COLO829 (cell line): ENCODE data around the gene ENTREP1.

ENCODE experiments used
- DNase-seq: peaks from one replicate; pipeline ENCODE4 v3.0.0; 2012; ENCODE audit warnings: low spot score

ENTREP1 gene

DNA sequence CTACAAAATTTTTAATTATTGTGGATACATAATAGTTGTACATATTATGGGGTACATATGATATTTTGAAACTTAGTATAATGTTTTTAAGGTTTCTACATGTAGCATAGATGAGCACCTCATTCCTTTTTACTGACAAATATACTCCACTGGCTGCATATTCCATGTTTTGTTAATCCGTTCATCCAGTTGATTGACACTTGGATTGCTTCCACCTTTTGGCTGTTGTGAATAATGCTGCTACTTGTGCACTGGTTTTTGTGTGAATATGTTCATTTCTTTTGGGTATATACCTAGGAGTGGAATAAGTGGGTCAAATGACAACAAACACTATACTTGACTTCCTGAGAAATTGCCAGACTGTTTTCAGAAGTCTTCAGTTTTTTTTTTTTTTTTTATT, 2.8 kb upstream of the ENTREP1 start:
- no peak for DNase-seq

DNA sequence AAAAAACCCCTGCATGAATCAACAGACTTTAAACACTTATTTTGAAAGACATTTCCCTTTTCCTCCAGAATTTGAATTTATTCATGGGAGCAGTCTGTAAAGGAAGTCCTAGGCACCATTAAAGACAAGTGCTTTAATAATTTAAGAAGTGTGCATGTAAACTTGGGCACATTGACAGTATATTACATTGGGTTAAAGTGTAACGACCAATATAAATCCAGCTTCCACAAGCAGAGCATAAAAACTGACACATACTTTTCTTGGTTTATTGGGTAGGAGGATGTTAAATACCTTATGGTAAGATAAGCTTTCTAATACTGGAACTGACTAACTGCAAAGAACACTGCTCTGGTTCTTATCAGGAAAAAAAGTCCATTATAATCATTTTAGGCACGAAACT, 1.2 kb upstream of the ENTREP1 start:
- no peak for DNase-seq

DNA sequence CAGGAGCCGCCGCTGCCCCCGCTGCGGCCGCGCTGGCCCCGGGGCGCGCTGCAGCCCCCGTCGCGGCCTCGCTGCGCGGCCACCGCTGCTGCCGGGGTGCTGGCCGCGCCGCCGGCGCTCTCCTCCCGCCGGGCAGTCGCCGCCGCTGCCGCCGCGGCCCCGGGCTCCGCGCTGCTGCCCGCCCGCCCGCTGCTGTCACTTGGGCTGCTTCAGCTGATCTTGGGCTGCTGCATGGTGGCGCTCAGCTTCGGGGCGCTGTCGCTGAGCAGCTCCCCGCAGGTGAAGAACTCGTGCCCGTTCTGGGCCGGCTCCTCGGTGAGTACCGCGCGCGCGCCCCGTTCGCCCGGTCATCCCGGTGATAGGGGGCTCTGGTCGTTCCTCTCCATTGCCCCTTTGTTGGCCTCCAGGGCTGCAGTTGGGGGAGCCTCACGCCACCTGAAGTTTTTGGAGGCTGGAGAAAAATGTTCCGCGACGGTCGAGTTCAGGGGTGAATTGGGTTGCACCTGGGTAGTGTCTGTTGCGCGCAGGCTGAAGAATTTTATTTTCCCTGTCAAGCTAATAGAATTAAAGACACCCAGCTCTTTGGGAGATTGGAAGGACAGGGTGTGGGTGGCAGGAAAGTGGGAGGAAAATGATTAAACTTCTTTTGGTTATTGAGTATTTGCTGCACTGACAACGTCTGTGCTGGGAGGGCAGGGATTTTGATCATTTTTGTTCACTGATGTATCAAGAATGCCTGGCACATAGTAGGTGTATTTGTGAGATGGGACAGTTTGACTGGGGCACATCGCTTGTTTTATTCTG, 596 bp downstream of the ENTREP1 start:
- DNase-seq: no peak

DNA sequence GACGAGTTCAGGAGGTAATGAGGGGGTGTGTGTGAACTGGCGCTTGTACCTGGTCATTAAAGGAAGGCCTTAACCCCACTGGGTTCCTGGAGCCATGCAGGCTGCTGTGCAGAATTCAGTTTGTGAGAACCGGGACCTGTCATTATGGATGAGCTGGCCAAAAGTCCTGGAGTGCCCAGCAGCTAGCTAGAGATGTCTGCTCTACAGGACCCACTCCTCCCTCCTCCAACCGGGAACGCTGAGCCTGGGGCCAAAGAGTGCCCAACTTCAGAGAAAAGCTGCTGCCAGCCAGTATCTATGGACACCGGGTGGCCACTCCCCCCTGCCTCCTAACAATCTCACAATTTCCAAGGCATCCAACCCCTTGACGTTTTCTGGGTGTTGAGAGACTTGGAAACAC, 1.2 kb downstream of the ENTREP1 start:
- no peak for DNase-seq

DNA sequence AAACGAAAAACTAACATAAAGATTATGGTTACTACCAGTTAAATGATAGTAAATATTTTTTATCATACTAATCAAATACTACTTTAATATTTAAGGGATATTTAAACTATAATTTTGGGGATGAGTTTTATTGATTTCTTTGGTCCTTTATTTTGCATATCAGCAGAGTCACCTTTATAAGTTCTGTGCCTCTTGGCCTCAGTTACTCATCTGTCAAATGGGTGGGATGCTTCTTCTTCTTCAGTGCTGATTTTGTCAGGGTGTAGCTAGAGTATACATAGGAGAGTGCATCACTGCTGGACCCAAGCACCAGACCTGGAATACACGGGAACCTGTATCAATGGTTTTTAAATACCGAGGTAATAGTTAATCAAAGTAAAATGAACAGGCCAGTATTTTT, 5.6 kb downstream of the ENTREP1 start:
- DNase-seq: no peak

DNA sequence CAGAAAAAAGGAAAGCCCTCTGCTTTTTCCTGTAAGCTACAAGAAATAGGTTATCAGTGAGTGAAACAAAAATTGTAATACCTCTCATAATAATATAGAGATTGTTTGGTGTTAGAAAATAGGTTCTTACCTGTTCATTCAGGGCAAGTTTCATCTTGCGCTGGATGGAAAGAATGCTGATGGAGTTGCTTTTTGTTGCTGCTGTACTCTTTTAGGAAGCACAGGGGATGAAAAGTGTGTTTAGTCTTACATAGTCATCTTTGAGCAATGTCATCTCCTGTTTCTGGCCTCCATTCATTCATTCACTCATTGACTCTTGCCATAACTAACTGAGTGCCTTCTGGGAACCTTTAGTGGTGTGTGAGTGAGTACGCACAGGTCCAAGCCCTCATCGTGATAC, 6.4 kb downstream of the ENTREP1 start:
- no peak for DNase-seq

DNA sequence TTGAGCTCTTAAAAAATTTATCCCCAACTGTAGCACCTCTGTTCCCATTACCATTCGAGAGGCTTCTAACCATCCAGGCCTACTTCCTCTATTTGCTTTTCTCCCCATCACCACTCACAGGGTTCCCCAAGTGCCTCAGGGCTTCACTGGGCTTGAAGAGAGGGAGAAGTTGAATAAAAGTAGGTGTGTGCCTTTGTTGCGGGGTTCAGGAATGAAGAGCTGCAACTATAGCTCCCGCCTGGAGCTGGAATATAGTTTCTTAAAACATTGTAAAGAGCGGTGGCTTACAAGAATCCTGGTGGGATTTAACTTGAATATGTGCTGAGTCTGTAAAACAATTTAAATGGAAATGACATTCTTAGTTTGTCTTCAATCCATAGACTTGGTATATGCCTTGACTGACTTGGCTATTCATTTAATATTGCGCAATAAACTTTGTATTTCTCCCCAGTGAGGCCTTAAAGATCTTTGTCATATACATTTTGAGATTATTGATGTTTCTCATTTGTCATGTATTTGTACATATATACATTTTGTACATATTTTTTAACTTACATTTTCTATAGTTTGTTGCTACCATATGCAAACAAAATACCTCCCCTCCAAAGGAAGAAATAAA, 7.2 kb downstream of the ENTREP1 start:
- no peak for DNase-seq

DNA sequence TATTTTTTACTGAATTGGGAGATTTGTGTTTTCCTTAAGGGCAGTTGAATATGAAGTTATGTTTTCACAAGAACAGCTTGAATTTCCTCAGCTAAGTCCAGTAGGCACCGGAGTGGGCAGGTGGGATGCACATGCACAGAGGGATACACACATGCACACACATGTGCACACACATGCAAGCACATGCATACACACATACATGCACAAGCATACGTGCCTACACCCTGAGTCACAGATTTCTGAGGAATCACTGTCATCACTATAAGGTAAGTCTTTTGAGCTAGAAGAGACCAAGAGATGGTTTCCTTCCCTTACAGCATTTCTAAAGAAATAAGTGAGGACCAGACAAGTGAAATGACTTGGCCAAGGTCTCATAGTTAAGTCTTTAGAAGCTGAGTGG, 8.7 kb downstream of the ENTREP1 start:
- no peak for DNase-seq

DNA sequence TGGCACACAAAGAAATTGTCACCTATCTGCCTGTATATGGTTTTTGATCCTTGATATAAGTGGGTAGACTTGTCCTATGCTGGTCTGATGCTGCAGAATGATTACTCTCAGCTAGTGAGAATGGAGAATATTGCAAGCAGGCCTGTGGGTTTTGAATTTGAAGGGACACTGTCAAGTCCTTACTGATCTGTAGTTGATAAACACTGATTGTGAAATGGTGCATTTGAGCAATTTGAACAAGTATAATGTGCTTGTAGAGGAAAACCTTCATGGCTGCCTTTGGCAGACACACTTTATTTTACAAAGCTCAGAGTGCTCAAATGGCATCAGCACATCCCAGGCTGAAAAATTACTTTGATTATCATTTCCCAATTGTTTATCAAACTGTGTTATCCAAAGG, 9.3 kb downstream of the ENTREP1 start:
- no peak for DNase-seq

DNA sequence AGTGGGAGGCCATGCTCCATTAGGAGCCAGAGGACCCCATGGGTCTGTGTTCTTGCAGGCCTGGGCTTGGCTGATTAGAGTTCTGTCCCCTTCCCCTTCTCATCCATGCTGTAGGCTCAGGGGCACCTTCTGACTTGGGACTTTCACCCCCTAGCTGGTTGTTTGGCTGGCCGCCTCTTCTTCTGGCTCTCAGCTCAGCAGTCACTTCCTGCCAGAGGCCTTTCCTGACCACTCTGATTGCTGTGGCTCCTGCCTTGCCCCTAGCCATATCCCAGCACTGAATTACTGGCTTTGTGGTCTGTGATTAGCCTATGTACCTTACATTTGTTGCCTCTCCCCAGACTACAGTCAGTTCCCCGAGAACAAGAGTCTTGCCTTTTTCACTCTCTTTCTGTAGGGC, 14.6 kb downstream of the ENTREP1 start:
- peak; percentile 39 for DNase-seq

DNA sequence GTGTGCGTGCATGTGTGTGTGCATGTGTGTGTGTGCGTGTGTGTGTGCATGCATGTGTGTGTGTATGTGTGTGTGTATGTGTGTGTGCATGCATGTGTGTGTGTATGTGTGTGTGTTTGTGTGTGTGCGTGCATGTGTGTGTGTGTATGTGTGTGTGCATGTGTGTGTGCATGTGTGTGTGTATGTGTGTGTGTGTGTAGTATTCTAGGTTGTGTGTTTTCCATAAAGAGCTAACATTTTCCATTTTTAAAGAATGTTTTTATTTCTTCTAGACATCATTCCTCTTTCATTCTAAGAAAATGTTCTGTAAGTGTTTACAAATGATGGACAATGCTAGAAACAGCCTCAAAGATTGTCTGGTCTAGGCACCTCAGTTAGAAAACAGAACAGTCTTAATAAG, 15.6 kb downstream of the ENTREP1 start:
- DNase-seq: no peak

DNA sequence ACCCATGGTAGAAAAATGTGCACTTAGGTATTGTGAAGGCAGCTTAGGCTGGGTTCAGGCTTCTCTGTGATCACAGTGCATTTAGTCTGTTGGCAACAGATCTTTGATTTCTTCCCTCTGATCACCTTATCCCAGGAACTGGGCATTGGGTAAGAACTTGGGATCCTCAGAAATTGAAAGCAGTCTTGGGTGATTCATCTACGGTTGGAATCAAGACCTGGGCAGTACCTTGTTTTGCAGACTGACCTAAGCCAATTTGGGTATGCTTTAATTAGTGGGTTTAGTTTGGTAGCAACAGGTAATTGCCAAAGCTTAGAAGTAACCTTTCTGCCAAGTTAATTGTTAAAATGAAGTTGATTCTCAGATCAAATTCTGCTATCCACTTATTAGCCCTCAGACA, 17.8 kb downstream of the ENTREP1 start:
- DNase-seq: no peak

DNA sequence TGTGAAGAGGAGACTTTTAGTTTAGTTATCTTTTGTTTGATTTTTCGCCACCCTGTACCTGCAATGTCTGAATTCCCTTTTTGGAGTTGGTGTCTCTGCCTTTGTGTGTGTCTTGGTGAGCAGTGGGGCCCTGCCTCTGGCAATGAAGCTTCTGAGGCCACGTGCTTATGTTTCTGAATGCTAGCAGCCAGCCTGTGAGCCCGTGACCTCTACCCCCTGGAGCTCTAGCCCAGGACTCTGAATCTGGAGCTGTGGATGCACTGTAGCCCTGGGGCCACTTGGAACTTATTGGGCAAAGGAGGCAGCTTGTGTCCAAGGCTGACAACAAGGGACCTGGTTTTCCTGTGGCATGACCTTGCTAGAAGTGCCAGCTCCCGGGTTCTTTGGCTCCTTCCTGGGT, 19.4 kb downstream of the ENTREP1 start:
- no peak for DNase-seq

DNA sequence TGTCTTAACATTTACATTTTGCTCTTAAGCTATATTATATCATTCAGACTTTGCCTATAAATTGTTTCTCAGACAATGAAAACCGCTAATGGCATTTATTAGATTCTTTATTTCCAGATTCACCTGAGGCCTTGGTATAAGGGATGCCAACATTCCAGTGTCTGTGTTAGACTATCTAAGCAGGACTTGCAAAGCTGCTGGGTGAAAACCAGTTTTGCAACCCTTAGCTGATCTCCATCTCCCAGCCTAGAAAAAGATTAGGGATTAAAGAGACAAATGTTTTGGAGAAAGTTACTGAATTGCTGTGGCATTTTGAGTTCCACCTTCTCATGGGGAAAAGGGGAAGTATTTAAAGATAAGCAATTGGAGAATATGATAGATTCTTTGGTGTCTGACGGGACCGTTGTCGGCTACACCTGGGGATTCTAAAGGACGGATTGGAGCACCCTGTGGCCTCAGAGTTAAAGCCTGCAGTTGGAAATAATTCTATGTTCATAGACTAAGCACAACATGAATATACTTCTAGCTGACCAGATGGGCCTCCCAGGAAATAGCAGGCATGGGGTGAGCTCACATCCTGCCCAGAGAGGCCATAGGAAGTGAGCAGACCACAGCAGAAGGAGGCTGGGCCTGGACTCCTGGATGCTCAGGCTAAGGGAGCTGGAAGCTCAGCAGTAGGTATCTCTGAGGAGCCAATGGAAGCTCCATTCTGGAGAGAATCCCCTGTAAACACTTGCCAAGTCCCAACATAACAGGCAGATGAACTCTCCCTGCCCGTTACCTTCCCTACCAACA, 21.8 kb downstream of the ENTREP1 start:
- no peak for DNase-seq

DNA sequence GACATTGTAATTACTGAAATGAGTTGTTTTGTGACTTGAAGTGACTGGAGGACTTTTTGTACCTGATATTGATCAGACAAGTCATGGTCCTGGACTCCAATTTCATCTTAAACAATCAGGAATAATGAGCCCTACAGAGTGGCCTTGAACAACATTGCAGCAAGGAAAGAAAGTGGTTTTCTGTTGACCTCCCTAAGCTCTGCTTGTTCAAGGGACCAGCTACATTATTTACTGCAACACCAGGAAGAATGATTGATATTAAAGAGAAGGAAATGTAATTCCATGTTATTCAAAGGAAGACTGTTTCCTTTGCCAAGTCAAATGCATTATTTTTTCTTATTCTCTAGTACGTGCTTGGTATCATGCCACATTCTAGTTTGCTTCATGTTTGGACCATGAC, 22.6 kb downstream of the ENTREP1 start:
- no peak for DNase-seq

DNA sequence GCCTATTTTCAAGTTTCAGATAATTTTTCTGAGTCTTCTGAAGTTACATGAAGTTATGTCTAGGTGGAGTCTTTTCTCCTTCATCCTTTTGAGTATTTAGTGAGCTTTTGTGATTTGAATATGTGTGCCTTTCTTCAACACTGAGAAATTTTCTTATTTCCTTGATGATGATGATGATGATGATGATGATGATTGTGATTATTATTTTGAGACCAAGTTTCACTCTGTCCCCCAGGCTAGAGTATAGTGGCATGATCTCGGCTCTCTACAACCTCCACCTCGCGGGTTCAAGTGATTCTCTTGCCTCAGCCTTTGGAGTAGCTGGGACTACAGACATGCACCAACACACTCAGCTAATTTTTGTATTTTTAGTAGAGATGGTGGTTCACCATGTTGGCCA, 26.2 kb downstream of the ENTREP1 start:
- no peak for DNase-seq

DNA sequence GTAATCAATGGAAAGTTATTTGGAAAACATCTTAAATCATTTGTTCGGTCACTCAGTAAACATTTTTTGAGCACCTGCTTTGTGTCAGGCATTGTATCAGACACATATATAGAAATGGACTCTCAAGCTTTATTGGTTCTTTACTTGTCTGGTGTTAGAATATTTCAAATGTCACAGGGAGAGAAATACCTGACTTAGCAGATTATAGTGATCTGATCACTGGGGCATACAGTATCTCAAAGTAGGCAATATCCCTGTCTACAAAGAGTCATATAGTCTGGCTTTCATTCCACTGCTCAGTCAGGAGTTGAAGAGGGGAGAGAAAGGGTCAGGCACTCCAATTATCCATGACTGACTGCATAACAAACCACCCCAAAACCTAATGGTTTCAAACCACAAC, 30.2 kb downstream of the ENTREP1 start:
- no peak for DNase-seq

DNA sequence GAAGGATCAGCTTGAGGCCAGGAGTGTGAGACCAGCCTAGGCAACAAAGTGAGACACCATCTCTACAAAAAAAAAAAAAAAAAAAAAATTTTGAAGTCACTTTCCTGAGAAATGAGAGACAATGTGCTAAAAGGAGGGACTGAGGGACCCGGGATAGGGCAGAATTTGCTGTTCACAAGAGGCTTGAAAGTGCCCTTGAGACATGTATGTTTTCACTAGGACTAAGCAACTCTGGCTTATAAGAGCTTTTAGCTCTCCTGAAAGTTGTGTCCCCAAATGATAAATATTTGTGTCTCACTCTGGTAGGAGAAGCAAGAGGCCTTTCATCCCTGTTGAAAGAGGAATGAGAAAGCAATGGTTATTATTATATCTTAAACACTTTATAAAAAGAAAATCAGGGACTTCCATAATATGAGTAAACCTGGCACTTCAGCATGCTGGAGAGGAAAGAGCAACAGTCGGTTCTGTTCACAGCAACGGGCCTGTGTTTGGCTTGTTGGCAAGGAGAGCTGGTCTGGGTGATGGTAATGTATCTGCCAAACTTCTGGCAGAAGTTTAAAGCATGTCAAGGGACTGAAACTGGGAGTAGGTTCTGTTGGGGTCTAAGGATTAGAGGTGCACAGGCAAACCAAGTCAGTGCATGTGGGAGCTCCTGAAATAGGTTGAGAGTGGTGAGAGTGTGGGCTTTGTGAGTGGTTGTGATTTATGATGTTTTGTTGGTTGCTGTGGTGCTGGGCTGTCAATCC, 32.2 kb downstream of the ENTREP1 start:
- DNase-seq: no peak

DNA sequence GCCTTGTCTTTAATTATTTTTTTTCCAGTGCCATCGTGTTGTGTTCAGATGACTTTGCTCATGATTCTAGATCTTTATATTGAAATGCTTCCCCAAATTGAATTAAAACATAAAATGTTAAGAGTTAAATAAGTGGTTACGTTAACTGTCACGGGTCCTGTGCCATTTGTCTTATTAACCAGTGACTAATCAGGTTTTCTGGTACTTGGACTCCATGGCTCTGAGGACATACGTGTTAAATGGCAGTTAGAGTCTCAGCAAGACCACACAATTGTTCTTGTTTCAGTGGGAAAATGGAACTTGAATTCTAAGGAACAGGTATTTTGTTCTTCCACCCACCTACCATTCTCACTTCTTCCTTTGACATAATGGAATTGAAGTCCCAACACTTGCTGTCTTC, 32.8 kb downstream of the ENTREP1 start:
- no peak for DNase-seq

DNA sequence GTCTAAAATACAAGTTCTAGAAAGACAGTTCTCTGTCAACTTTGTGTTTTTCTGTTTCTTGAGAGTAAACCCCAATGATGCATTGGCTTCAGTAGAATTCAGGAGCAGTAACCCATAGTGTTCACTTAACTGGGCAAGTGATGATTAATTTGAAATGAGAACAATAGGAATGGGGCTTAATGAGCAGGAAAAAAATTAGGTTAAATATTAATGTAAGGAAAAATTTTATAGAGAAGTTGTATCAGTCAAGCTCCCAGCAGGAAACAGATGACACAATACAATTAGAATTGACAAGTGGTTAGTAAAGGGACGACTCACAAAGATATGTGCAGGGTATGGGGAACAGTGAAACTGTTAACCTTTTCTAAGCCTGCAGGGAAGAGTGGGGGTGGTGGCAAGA, 38.2 kb downstream of the ENTREP1 start:
- DNase-seq: no peak

DNA sequence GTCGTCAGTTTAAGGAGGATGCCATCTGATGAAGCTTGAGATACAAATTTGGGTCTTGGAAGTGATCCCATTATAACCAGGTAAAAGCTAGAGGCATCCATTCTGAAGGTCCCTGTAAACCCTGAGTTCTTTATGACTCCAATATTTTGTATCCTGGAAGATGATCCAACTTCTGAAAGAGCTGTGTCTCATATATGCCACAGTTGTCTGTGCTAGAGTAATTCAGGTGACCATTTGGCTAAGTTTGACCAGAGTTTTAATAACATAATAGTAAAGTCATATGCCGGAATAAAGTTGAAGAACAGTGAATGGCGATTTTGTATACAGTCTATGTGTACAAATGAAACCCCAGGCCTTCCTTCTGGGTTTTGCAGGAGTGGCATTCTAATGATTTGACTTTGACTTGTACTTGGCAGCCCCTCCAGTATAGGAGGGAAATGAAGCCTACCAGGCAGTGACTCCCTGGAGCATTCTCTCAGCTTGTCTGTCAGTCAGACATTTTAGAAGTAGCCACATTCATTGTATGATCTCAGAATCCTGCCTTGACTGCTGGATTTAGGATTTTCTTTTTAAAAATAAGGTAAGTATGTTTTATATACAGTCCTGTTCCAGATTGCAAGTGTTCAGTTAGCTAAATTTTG, 39.6 kb downstream of the ENTREP1 start:
- DNase-seq: no peak

DNA sequence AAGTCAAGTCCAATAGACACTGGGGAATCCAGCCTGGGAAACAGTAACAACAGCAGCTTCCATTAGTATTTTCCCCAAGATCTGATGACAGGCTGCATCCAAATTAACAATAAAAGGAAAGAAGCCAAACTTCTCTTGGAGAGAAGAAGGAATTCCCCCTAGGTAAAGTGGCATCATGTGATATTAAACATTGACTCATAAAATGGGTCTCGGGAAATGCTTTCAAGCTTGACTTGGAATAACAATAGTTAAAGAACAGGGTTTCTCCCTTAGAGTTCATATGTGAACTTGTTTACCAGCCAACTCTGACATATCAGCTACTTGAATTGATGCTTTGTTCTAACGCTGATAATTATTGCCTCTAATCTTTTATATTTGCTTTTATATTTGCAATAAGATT, 45.4 kb downstream of the ENTREP1 start:
- peak; percentile 48 for DNase-seq
